HG03095 (cell line): ENCODE data around the gene MCU.
"Not testable (repeated sequence)": the region's sequence is repeated elsewhere in the genome, so short reads cannot be mapped to it uniquely, and the experiment has no call there.

Experiments
- ATAC-seq: cut with Tn5 transposase; IDR thresholded peaks from one replicate; pipeline ENCODE4 v1.9.1; 2021; ENCODE audit warnings: moderate library complexity; ENCODE audit not compliant: unreplicated experiment

Gene MCU

GRCh38 chr10:72888151-72888638 lies 196.3 kb downstream of the MCU start:
- no peak for ATAC-seq

GRCh38 chr10:72889391-72889831 lies 197.5 kb downstream of the MCU start:
- ATAC-seq, result no peak

GRCh38 chr10:72890086-72890485 lies 198.1 kb downstream of the MCU start:
- no peak for ATAC-seq

DNA sequence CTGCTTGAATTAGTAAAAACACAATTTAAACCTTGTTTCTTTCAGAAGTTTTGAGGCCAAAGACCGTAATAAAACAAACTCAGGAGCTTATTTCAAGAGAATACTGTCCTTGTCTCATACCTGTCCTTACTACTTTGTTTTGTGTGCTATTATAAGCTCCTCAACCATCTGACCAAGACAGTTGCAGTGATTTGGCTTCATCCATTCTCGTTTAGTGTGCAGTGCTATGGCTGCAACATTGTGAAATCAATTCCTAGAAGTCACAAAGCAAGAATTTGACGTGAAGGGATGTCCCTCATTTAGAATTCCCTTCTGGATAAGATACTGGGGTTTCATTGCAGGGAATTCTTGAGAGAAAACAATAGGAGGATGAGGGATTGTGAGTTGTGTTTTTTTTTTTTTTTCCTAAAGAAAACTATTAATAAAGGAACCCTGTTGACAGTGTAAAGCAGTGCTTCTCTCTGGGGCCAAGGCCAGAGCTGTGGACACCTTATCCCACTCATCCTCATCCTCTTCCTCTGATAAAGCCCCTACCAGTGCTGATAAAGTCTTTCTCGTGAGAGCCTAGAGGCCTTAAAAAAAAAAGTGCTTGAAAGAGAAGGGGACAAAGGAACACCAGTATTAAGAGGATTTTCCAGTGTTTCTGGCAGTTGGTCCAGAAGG lies 201.3 kb downstream of the MCU start, which contains the start of gene OIT3:
Gene OIT3 (plus strand): TSS at position 604 of the 663 bp plus-strand sequence. CDS start 60 bp downstream, outside the sequence.
- ATAC-seq, result no peak

- ATAC-seq, result no peak
Measured at GRCh38 chr10:72895236-72895850, 203.4 kb downstream of the MCU start.

GRCh38 chr10:72898616-72899015 lies 206.7 kb downstream of the MCU start:
- no peak for ATAC-seq

DNA sequence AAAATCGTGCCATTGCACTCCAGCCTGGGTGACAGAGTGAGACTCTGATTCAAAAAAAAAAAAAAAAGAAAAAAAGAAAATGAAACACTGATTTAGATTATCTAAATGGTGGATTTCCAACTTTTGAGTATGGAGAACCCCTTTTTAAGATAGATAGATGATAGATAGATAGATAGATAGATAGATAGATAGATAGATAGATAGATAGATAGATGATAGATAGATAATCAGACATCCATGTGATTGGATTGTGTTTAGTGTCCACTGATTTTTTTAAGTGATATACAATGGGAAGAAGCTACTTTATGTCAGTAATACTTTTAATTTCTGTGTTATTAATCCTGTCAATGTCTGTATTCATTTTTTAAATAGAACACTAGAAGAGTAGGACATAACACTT lies 207.6 kb downstream of the MCU start:
- no peak for ATAC-seq

DNA sequence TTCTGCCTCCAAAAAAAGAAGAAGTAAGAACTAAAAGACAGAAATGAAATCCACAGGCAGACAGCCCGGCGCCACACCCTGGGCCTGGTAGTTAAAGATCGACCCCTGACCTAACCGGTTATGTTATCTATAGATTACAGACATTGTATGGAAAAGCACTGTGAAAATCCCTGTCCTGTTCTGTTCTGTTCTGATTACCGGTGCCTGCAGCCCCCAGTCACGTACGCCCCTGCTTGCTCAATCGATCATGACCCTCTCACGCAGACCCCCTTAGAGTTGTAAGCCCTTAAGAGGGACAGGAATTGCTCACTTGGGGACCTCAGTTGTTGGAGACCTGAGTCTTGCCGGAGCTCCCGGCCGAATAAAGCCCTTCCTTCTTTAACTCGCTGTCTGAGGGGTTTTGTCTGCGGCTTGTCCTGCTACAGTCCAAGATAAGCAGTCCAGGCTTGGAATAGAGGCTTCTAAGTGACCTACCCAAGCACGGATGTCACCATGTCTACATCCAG lies 212.1 kb downstream of the MCU start:
- not testable (repeated sequence) for ATAC-seq

DNA sequence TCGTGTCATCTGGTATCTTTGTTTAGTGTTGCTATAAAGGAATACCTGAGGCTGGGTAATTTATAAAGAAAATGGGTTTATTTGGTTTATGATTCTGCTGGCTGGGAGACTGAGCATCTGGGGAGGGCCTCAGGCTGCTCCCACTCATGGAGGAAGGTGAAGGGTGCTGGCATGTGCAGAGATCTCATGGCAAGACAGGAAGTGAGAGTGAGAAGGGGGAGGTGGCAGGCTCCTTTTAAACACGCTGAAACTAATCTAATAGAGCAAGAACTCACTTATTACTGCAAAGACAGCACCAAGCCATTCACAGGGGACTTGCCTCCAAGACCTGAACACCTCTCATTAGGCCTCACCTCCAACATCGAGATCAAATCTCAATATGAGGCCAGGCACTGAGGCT lies 212.9 kb downstream of the MCU start:
- ATAC-seq, result no peak

GRCh38 chr10:72906446-72906845 lies 214.5 kb downstream of the MCU start:
- no peak for ATAC-seq

GRCh38 chr10:72910705-72911104 lies 218.8 kb downstream of the MCU start:
- ATAC-seq, result no peak

DNA sequence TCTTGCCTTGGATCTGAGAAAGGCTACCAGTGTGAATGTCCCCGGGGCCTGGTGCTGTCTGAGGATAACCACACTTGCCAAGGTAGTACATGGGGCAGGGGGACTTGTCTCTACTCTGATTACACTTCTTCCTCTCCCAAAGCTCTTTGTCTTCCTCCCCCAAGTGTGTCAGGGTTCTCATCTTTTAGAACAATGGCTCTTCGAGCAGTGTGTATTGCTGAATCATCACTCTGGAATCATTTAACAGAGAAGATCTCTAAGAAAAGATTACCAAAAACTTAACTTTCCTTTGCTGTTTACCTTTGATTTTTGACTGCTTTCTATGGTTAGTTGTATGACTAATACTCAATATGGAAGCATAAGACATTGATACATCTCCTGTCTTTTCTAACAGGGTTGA lies 219.8 kb downstream of the MCU start:
- no peak for ATAC-seq

- ATAC-seq, result no peak
Measured at GRCh38 chr10:72912736-72913135, 220.8 kb downstream of the MCU start.

- ATAC-seq, result no peak
Measured at GRCh38 chr10:72913287-72913686, 221.3 kb downstream of the MCU start.

DNA sequence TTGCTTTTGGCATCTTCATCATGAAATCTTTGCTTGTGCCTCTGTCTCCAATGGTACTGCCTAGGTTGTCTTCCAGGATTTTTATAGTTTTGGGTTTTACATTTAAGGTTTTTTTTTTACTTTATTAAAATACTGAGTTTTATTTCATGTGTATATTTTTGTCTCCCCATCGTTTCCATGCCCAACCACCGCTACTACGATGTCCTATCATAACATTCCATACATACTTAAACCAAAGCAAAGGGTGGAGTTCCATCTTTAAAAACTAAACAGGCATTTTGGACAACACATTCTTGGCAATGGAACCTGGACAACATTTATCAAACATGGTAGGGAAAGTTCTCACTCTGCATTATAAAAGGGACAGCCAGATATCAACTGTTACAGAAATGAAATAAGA lies 225.3 kb downstream of the MCU start:
- not testable (repeated sequence) for ATAC-seq

DNA sequence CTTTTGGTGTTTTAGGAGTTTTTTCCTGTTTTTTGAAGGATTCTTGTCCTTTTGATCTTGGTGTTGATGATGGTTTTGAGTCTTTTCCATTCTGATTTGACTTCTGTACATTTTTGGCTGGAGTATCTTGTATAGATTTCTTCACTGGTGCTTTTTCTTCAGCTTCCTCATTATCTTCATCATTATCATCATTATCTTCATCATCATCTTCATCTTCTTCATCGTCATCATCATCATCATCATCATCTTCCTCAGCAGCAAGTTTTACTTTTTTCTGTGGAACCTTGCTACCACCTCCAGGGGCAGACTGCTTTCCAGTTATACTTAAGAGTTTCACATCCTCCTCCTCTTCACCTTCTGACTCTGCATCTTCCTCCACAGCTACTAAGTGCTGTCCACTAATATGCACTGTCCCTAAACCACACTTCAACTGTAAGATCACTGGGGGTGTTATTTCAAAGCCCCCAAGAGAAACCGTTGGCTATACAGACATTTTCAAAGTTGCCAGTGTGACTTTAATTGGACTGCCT lies 225.9 kb downstream of the MCU start:
- not testable (repeated sequence) for ATAC-seq

DNA sequence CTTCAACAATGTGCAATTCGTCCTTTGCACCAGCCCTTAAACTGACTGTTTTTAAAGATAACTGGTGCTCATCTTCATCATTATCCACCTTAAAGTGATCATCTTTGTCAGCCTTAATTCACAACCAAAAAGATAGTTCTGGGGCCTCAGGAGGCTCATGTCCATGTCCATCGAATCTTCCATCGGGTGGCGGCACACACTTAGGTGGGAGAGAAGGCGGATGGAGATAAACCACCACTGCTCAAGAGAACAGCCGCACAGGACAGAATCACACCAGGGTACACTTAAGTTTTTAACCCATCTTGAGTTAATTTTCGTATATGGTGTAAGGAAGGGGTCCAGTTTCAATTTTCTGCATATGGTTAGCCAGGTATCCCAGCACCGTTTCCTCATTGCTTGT lies 226.4 kb downstream of the MCU start:
- no peak for ATAC-seq

DNA sequence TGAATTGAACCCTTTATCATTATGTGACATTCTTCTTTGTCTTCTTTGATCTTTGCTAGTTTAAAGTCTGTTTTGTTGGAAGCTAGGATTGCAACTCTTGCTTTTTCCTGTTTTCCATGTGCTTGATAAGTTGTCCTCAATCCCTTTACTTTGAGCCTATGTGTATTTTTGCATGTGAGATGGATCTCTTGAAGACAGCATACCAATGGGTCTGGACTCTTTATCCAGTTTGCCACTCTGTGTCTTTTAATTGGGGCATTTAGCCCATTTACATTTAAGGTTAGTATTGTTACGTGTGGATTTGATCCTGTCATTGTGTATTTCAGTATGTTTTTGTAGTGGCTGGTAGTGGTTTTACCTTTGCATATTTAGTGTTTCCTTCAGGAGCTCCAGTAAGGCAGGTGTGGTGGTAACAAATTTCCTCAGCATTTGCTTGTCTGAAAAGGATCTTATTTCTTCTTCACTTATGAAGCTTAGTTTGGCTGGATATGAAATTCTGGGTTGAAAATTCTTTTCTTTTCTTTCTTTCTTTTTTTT lies 229.3 kb downstream of the MCU start:
- ATAC-seq, result not testable (repeated sequence)

DNA sequence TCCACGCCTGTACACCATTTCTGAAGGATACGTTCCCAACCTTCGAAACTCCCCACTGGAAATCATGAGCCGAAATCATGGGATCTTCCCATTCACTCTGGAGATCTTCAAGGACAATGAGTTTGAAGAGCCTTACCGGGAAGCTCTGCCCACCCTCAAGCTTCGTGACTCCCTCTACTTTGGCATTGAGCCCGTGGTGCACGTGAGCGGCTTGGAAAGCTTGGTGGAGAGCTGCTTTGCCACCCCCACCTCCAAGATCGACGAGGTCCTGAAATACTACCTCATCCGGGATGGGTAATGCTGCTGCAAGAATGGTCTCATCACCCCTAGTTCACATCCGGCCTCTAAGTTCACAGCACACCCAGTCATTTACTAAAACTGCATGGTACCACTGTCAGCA lies 232.4 kb downstream of the MCU start:
- no peak for ATAC-seq

DNA sequence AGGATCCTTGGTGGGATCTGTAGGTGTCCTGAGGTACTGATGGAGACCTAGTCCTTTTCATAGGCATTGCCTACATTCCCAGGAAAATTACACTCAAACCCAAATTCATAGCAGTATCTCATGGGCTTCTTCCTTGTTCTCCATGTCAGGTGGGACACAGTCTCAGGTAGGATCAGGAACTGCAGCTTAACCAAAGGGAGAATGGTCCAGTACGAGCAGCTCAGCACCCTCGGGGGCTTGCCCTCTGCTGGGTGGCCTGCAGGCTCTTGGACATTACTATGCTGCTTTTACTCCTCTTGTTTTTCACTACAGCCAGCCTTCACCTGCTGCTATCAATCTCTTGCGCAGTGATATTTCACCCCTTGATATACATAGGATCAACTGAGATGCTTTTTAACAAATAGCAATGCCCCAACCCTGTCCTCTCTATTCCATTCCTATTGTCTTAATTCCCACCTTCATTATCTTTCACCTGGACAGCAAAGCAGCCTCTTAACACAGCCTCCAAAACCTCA lies 234.1 kb downstream of the MCU start:
- no peak for ATAC-seq

DNA sequence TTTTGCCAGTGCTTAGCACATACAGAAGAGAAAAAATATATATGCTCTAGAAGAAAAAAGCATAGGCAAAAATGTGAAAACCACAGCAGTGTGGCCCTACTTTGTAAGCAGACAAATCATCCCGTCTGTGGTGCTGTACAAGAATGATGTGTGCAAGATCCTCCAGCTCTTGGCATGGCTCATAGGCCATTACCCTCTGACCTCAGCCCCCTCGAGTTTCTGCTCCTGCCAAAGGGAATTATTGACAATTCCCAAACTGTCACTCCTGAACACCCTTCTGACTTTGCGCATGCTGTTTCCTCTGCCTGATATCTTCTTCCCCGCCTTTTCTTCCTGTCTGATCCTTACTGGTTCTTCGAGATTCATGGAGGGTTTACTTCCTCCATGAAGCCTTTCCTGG lies 235.5 kb downstream of the MCU start:
- ATAC-seq, result no peak

DNA sequence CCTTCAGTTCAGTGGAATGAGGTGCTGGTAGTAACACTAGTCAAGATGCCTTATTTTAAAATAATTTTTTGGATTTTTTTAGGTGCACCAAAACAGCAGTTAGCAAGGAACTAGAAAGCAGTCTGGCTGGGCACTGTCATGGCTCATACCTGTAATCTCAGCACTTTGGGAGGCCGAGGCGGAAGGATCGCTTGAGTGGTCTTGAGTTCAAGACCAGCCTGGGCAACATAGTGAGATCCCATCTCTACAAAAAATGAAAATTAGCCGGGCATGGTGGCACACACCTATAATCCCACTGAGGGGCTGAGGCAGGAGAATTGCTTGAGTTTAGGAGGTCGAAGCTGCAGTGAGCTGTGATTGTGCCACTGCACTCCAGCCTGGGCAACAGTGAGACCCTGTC lies 236.9 kb downstream of the MCU start:
- no peak for ATAC-seq
